GM15510 (cell line): Measurements from ENCODE around the gene LRRC8E.

ENCODE experiments used
- POLR2A ChIP-seq: IDR thresholded peaks from 3 replicates; pipeline ENCODE4 v1.6.1; 2011; ENCODE audit warnings: borderline replicate concordance; ENCODE audit not compliant: insufficient read length; ENCODE audit errors: extremely low read depth

LRRC8E gene

DNA sequence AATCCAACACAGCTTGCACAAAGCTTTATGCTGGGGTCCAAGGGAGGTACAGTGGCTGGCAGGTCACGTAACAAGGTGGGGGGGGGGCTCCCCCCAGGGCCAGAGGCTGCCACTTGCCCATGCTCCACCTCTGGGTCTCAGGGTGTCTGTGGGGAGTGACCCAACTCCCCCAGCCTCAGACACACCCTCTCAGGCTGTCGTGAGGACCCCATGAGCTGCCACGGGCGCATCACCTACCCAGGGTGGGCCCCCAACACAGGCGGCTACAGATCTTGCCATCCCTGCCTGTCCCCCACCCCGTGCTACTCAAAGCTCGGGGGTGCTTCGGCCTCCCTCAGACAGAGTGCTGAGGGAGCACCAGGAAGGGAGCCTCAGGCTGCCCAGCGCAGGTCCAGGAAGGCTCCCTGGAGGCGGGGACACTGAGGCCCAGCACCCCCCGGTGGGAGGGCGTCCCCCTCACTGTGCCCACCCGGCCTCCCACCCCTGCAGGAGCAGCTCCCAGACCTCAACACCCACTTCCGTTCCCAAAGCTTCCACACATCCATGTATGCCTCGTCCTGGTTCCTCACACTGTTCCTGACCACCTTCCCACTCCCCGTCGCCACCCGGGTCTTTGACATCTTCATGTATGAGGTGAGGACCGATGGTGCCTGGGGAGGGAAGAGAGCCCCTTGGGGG lies 37.2 kb upstream of the LRRC8E start:
- no peak for TF ChIP-seq POLR2A

DNA sequence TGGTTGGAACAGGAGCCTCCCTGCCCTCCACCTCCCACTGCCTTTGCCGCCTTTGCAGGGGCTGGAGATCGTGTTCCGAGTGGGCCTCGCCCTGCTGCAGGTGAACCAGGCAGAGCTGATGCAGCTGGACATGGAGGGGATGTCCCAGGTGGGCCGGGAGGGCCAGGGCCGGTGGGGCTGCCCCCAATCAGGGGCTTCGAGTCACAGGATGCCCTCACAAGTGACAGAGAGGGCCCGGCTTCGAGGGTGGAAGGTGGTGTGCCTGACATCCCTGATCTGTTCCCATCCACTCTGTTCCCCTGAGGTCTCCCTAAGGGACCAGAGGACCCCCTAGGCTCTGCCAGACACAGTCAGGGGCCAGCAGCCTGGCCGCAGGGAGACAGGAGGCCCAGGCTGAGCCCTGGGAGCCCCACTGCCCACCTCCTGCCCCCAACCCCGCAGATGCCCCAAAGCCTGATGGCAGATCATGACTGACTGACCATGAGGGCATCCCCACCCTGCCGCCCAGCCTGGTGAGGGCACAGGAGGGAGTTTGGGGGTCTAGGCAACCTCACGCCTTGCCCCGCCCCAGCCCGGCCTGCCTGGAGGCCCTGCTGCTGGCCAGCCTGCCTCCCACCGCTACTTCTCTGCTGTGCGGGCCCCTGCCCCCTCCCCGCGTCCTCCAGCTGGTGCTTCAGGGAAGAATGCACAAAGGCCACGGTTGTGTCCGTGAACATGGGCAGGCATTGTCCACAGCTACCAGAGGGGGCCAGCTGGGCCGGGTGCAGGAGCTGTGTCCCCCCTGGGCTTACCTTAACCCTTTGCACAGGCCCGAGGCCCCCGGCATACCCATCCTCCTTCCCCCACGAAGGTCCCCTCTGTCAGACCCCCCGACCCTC lies 36.4 kb upstream of the LRRC8E start:
- no peak for TF ChIP-seq POLR2A

DNA sequence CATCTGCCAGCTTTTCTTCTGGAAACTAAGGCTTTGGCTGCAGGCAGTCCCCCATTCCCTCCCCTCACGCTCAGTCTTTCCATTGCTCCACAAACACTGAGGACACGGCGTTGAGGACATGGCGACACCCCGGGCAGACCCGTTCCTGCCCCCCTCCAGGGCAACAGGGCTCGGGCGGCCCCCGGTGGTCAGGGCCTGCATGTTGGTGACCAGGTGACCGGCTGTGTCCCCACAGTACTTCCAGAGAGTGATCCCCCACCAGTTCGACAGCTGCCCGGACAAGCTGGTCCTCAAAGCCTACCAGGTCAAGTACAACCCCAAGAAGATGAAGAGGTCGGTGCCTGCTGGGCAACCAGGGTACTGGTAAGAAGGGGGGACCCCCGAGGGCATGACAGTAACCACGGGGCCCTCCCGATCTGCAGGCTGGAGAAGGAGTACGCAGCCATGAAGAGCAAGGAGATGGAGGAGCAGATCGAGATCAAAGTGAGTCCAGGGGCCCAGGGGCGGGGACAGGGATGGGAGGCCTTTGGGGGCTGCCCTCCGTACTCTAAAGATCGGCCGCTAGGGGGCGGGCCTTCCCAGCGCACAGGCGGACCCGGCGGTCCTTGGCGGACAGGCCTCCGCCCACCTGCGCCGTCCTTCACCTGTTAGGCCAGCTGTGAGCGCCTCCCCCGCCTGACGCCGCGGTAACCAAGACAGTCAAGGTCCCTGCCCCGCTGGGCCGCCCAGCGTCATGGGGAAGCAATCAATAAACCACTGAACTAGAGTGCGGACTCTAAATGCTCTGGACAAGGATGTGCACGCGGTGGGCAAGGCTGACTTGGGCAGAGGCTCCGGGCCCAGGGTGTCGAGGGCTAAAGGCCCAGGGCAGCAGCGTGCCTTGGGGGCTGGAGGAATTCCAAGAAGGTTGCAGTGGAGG lies 35.2 kb upstream of the LRRC8E start:
- TF ChIP-seq POLR2A: no peak

DNA sequence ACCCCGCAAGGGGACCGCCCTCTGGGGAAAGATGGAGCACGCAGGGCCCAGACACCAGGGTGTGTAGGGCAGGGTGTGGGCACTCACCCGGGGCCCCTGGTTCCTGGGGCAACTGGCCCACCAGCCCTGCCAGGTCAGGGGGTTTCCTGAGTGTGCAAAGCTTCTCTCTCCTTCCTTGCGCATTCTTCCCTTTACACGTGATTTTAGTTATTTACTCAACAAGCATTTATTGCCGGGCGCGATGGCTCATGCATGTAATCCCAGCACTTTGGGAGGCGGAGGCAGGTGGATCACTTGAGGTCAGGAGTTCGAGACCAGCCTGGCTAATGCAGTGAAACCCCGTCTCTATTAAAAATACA lies 34.6 kb upstream of the LRRC8E start:
- TF ChIP-seq POLR2A: no peak

DNA sequence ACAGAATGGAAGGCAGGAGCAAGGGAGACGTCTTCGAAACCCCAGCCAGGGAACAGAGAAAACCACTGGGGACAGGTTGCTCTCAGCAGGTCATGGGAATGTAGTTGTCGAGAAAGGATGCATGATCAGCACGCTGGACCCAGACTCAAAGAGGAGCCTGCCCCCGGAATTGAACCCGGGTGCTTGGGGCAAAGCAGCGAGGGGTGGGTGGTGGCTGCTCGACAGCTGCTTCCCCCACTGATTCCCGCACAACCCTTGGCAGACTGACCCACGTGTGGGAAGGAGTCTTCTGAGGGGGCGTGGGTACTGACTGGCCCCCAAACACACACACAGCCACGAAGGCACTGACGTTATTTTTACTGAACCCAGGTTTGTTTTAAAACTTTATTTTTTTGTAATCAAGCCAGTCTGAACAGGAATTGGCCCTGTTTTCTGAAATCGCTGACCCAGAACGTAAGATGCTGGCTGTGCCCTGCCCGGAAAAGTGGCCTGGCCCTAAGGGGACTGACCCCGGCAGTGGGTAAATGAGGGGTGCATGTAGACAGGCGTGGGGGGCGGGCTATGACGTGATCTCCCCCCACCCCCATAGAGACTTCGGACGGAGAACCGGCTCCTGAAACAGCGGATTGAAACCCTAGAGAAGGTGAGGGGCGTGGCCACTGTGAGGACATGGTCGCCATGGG lies 32.7 kb upstream of the LRRC8E start:
- no peak for TF ChIP-seq POLR2A

DNA sequence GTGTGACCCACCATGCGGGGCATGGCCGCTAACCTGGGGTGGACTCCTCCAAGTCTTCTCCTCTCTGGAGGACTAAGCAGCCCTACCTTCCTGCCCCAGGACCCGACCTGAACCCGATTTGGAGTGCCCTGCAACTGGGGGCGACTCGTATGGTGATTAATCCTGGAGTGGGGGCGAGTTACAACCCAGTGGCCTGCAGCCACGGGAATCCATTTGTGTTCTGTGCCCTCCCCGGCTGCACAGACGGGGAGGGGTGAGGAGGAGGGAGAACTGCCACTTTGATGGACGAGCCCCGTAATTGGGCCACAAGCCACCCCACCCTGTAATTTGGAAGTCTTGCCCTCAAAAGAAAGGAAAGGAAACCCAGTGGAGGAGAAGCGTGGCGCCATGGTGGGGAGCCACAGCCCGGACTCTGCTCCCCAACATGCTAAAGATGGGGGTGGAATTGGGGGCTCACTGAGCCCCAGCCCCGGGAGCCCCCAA lies 32.2 kb upstream of the LRRC8E start:
- TF ChIP-seq POLR2A: no peak

DNA sequence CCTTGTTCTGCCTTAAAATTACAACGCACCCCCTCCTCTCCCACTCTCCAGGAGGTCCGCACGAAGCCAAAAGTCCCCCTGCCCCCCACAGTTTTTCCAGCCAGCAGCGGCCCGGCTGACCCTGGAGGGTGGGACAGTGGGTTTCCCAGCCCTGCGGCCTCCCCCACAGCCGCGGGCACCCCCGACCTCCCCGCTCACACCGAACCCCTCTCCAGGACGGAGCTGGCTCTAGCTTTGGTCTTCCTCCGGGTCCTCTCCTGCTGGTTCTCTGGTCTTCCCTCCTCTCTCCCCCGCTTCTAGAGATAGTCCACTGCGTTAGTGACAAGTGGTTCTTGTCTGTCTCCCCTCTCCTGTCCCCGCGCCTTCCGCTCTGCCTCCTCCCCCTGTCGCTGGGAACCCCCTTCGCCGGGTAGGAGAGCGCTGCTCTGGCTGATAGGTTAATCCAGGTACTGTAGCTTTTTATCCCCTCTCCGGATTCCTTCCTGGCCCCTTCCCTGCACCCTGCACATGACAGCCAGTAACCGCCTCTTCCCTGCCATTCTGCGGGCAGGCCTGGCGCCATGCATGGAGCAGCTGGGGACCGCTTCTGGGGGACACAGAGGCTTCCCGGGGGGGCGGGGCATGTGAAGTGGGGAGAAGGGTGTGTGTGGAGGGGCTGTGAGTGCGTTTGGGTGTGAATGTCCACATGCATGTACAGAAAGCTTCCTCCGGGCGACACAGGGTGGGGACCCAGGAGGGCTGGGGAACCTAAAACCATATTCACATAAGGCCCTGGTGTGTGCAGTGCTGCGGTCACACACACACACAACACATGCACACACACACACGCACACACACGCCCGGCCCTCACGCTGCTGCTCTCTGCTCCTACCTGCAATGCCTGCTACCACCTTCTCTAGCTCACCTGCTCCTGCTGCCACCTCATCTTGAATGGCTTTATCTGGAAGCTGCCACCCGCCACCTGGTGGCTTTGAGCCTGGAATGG lies 31.3 kb upstream of the LRRC8E start:
- TF ChIP-seq POLR2A: no peak

DNA sequence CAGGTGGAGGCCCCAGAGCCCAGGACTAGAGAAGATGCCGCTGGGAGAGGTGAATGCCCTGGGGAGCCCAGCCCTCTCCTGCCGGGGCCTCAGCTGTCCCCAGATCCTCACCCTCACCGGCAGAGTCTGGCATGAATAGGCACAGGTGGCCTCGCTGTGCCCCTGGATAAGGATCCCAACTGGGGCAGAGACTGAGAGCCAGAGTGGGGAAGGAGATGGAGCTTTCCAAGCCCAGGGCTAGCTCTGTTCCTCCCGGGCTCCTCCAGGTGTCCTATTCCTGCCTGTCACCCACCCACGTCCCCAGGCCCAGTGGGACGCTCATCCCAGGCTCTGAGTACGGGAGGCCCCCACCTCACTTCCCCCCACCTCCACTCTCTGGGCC lies 30.6 kb upstream of the LRRC8E start:
- TF ChIP-seq POLR2A: no peak

DNA sequence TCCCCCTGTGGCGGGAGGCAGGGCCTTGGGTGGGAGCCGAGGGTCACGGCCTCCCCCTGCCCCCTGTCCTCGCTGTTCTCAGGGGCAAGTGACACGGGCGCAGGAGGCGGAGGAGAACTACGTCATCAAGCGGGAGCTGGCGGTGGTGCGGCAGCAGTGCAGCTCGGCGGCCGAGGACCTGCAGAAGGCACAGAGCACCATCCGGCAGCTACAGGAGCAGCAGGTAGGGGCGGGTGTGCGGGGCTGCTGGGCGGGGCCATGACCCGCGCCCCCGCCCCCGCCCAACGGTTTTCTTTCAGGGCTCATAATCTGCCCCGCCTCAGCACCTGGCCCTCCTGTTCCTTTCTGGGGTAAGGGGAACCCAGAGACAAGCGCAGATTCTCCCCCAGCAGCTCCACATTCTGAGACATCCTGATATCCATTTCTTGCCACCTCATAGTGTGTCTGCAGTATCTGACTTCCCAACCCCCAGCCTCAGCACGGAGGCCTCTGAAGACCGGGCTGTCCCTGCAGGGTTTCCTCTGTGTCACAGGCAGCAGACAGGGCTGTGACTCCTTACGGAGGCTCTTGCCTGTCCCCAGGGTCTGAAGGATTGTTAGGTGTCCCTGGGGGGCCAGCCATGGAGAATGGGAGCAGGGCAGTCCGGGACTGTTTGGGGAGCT lies 30.1 kb upstream of the LRRC8E start:
- TF ChIP-seq POLR2A: no peak

DNA sequence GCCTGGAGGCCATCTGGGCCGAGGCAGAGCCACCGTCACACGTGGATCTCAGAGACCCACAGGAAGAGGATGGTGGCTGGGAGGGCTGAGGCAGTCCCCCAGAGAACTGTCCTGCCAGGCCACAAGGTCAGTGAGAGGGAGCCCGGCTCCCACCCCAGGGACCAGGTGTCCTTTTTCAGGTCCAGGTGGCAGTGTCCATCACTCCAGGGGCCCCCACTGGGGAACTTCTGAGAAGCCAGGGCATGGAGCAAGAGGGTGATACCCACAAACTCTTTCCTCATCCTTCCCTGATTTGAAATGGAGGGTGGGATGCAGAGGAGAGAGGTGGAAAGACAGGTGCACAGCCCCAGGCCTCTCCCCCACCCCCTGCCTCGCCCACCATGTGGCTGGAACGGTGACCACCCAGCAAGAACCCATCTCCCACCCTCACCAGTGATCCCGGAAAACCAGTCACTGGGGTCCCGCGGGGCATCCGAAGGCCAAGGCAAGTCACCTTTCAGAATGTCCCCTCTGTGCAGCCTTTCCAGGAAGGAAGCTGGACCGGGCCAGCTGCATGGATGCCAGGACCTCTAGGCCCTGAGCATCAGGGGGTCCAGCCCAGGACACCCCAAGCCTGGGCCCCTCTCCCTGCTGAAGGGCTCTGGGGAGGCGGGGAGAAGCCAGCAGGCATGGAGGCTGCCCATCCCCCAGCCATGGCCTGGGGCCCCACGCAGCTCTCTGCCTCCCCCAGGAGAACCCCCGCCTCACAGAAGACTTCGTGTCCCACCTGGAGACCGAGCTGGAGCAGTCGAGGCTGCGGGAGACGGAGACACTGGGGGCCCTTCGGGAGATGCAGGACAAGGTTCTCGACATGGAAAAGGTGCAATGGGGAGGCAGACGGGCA lies 28.2 kb upstream of the LRRC8E start:
- TF ChIP-seq POLR2A: no peak

DNA sequence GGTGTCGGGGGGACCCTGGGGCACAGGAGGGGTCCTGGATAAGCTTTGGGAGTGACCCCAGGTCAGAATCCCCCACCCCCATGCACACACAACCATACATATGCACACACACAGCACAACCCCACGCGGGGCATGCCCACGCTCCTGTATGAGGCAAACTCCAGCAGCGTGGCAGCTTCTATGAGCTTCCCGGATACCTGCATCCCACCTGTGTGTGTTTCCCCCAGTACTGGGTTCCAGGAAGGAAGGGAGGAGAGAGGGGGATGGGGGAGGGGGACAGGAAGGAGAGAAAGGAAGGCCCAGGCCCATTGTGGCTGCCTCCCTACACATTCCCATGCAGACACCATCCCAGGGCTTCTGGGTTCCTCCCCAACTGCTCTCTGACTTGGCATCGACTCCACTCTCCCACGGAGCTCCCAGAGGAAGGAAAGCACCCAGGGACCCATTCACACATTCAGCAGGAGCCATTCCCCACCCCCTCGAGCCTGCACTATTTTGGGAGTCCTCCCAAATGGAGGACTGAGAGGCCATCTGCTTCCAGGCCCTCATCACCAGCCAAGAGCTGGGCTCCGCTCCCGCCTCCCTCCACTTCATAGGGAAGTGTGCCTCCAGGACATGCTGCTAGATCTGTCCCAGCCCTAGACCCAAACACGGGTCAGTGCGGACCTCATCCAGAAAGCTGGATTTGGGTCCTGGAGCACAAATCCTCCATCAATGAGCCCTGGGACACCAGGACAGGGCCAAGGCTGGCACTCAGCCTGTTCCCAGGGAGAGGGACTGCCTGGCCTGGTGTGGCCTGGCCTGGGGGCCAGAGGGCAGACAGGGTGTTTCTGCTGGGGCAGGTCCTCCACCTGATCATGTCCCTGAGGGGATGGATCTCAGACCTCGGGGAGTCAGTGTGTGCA lies 27.3 kb upstream of the LRRC8E start:
- no peak for TF ChIP-seq POLR2A
